HG03354 (cell line): ENCODE data around the gene AKR7A2.
"Not testable (repeated sequence)": the region's sequence is repeated elsewhere in the genome, so short reads cannot be mapped to it uniquely, and the experiment has no call there.

ENCODE experiments used
- ATAC-seq: cut with Tn5 transposase; IDR thresholded peaks from one replicate; pipeline ENCODE4 v1.9.1; 2021; ENCODE audit warnings: mild to moderate bottlenecking; ENCODE audit not compliant: unreplicated experiment, poor library complexity, severe bottlenecking

The AKR7A2 gene

GRCh38 chr1:19272064-19272463 is 39.9 kb downstream of the AKR7A2 start:
- ATAC-seq, result no peak

- not testable (repeated sequence) for ATAC-seq
Observed at GRCh38 chr1:19270343-19270730, 41.6 kb downstream of the AKR7A2 start.

GRCh38 chr1:19269427-19270342 is 42.3 kb downstream of the AKR7A2 start:
- ATAC-seq, result not testable (repeated sequence)

- no peak for ATAC-seq
Observed at GRCh38 chr1:19268445-19268844, 43.5 kb downstream of the AKR7A2 start.

- ATAC-seq, result no peak
Observed at GRCh38 chr1:19262744-19263143, 49.2 kb downstream of the AKR7A2 start.

GRCh38 chr1:19262047-19262446 is 49.9 kb downstream of the AKR7A2 start:
- ATAC-seq, result no peak

- ATAC-seq, result no peak
Observed at GRCh38 chr1:19260211-19261138, 51.5 kb downstream of the AKR7A2 start.

GRCh38 chr1:19258353-19258752 is 53.6 kb downstream of the AKR7A2 start:
- ATAC-seq, result no peak

- ATAC-seq, result no peak
Observed at GRCh38 chr1:19257178-19257914, 54.6 kb downstream of the AKR7A2 start.

- not testable (repeated sequence) for ATAC-seq
Observed at GRCh38 chr1:19256301-19256700, 55.6 kb downstream of the AKR7A2 start.

GRCh38 chr1:19255288-19255687 is 56.7 kb downstream of the AKR7A2 start:
- ATAC-seq, result no peak

- no peak for ATAC-seq
Observed at GRCh38 chr1:19254416-19254815, 57.5 kb downstream of the AKR7A2 start.
